Stimulated activated effector memory CD8-positive, alpha-beta T cell treated with anti-CD3 and anti-CD28 coated beads, Interleukin-12 subunit alpha, Interleukin-12 subunit beta, amount 100 ng/mL, for 72 hours (primary cell): Measurements from ENCODE around the gene VAMP5.
"Not testable (repeated sequence)": the region's sequence is repeated elsewhere in the genome, so short reads cannot be mapped to it uniquely, and the experiment has no call there.

Experiments used
- ATAC-seq: fragments of 150-1000 bp; cut with Tn5 transposase; 2 replicates; pipeline ENCODE4 v1.10.0; 2021
- DNase-seq, 2 donors: peaks; one replicate each; pipeline ENCODE4 v3.0.0; 2021 to 2022; ENCODE audit warnings: low spot score in 2 of 2
- H3K27ac Mint-ChIP-seq: one replicate; pipeline ENCODE4 v1.8.0; 2022; ENCODE audit warnings: mild to moderate bottlenecking, mixed read lengths
- H3K36me3 Mint-ChIP-seq: one replicate; pipeline ENCODE4 v1.8.0; 2022; ENCODE audit warnings: mild to moderate bottlenecking, mixed read lengths
- H3K4me1 Mint-ChIP-seq: one replicate; pipeline ENCODE4 v1.8.0; 2022; ENCODE audit warnings: mixed read lengths
- H3K4me3 Mint-ChIP-seq: one replicate; pipeline ENCODE4 v1.8.0; 2022; ENCODE audit warnings: mild to moderate bottlenecking, mixed read lengths
- H3K9me3 Mint-ChIP-seq: one replicate; pipeline ENCODE4 v1.8.0; 2022; ENCODE audit warnings: mixed read lengths

Gene VAMP5

DNA sequence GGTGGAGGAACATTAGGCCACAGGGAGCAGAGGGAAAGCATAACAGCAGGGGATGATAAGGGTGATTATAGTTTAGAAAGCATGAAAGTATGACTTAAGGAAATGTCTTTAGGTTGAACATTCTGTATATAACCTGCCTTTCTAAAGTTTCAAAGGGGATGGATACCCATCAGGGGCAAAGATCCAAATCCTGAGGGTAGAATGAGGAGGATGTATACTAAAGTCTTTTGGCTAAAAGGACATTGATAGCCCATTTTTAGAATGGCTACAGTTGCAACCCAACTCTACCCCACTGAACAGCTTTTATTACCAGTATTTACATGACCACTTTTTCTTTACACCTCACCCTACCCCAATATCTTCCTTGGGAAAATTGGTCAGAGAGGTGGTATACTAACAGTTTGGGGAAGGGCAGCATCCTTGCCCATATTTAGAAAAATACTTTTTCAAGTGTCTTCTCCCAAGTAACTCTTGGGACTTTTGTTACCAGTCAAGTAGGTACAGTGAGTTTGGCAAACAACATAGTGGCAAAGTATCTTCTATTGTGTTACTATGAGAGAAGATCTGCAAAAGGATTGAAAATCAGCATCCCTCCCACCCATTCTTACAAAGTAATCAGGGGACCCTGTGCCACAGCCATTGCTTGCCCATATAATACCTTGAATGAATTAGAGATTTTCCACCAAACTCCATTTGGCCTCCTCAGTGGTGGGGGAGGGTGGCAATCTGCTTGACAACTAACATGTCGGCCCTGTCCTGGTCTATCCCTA, 37.0 kb upstream of the VAMP5 start:
- Mint-ChIP-seq H3K4me1 (peaks cover 17% of the 10 kb centered on the region), H3K9me3 (no peaks in the 10 kb centered on the region), H3K27ac (peak overlapping the region; percentile 77), H3K4me3 (no peak overlapping the region), H3K36me3 (peaks cover 96% of the 10 kb centered on the region)
- ATAC-seq (no peak), DNase-seq (no peak)

- Mint-ChIP-seq H3K36me3 (peaks cover 95% of the 10 kb centered on the region), H3K27ac (peak overlapping the region; percentile 77), H3K9me3 (no peaks in the 10 kb centered on the region), H3K4me3 (no peak overlapping the region), H3K4me1 (peaks cover 10% of the 10 kb centered on the region)
- no peak for ATAC-seq
- no peak for DNase-seq
Measured at GRCh38 chr2:85547859-85548607, 36.2 kb upstream of the VAMP5 start.

DNA sequence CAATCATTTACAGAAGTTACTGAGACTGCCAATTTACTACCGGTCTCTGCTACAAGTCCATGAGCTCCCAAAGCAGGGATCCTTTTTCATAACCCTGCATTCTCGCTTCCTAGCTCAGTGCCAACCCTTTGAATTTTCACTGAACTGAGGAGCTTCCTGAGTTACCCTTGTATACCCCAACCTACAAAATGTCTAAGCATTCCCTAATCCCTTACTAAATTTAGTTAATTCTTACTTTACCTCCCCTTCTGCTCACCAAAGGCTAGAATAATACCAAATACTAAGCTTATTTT, 35.7 kb upstream of the VAMP5 start:
- Mint-ChIP-seq H3K36me3 (peaks cover 95% of the 10 kb centered on the region), H3K4me1 (peaks cover 7% of the 10 kb centered on the region), H3K4me3 (no peak overlapping the region), H3K27ac (peak overlapping the region; percentile 77), H3K9me3 (no peaks in the 10 kb centered on the region)
- no peak for DNase-seq
- ATAC-seq, result no peak

GRCh38 chr2:85549095-85549494, 35.1 kb upstream of the VAMP5 start:
- H3K36me3 Mint-ChIP-seq, result peaks cover 95% of the 10 kb centered on the region
- H3K4me1 Mint-ChIP-seq, result peaks cover 5% of the 10 kb centered on the region
- ATAC-seq (no peak), DNase-seq (no peak)
- no peak overlapping the region for H3K4me3 Mint-ChIP-seq
- H3K9me3 Mint-ChIP-seq, result no peaks in the 10 kb centered on the region
- peak overlapping the region; percentile 77 for H3K27ac Mint-ChIP-seq

DNA sequence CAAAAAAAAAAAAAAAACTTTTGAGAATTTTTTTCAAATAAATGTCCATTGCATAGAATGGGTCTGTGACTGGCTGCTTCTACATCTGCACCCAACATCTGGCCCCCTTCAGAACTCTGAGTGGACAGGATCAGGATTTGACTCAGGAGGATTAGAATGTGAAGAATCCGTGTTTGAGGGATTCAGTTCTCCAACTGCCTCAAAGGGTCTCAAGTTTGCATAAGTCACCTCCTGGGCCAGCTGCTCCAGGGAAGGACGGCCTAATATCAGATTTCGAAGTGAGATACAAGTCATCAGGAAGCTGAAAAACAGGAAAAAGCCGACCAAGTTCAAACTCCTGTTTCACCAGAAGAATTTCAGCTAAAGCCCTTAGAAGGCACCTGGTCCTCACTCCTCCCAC, 34.4 kb upstream of the VAMP5 start:
- Mint-ChIP-seq H3K9me3 (no peaks in the 10 kb centered on the region), H3K36me3 (peaks cover 95% of the 10 kb centered on the region), H3K4me1 (no peaks in the 10 kb centered on the region), H3K27ac (peak overlapping the region; percentile 50), H3K4me3 (no peak overlapping the region)
- DNase-seq (no peak), ATAC-seq (no peak)

GRCh38 chr2:85550486-85550885, 33.7 kb upstream of the VAMP5 start:
- Mint-ChIP-seq H3K4me1 (no peaks in the 10 kb centered on the region), H3K27ac (peak overlapping the region; percentile 50), H3K36me3 (peaks cover 95% of the 10 kb centered on the region), H3K9me3 (no peaks in the 10 kb centered on the region), H3K4me3 (no peak overlapping the region)
- DNase-seq (no peak), ATAC-seq (no peak)

DNA sequence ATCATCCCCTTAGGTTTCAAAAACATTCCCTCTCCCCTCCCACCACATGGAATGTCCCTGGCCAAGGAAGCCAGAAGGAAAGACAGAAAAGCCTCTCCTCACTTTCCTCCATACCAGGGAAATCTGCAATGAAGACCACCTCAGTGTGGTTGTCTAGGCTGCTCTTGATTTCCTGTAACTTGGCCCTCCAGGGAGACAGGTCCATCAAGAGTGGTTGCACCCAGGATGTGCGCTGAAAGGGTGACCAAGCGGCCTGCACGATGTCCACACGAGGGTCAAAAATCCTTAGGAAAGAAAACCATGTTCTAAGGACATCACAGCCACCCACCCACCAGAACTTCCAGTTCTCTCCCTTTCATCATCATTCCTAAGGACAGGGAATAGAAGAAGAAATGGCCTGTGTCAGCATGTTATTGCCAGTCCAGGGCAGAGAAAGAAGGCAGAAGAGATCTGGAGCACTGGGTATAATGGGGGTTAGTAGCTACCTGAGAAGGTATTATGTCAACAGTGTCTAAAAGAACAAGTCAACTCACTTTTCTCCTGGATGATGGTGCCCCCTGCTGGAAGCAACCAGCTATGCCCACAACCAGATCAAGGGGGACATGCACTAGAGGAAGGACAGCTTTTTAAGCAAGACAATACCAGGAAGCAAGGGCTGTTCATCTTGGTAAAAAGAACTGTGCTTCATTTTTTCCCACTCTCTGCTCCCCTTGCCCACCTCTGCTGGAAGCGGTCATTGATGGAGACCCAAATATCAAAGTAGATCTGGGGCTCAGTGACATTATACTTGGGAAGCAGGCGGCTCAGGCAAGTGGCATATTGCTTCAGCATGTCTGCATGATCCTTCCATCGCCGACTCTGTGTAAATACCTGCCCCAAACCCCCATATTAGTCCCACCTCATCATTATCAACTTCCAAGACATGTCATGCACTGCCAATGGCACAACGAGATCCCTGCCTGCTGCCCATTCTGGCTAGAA, 32.2 kb upstream of the VAMP5 start:
- H3K4me3 Mint-ChIP-seq, result no peak overlapping the region
- ATAC-seq (peak; percentile 84), DNase-seq (peak; percentile 73 to 90)
- H3K4me1 Mint-ChIP-seq, result no peaks in the 10 kb centered on the region
- H3K36me3 Mint-ChIP-seq, result peaks cover 92% of the 10 kb centered on the region
- no peak overlapping the region for H3K27ac Mint-ChIP-seq
- no peaks in the 10 kb centered on the region for H3K9me3 Mint-ChIP-seq

- no peak overlapping the region for H3K27ac Mint-ChIP-seq
- no peak overlapping the region for H3K4me3 Mint-ChIP-seq
- no peaks in the 10 kb centered on the region for H3K9me3 Mint-ChIP-seq
- ATAC-seq (no peak), DNase-seq (no peak)
- H3K36me3 Mint-ChIP-seq, result peaks cover 92% of the 10 kb centered on the region
- no peaks in the 10 kb centered on the region for H3K4me1 Mint-ChIP-seq
Measured at GRCh38 chr2:85553184-85553583, 31.0 kb upstream of the VAMP5 start.

GRCh38 chr2:85554980-85555612, 29.1 kb upstream of the VAMP5 start:
- DNase-seq (no peak), ATAC-seq (no peak)
- peaks cover 8% of the 10 kb centered on the region for H3K4me1 Mint-ChIP-seq
- peak overlapping the region; percentile 8 for H3K27ac Mint-ChIP-seq
- no peaks in the 10 kb centered on the region for H3K9me3 Mint-ChIP-seq
- no peak overlapping the region for H3K4me3 Mint-ChIP-seq
- peaks cover 90% of the 10 kb centered on the region for H3K36me3 Mint-ChIP-seq

- H3K4me1 Mint-ChIP-seq, result peaks cover 19% of the 10 kb centered on the region
- no peaks in the 10 kb centered on the region for H3K9me3 Mint-ChIP-seq
- no peak for ATAC-seq
- DNase-seq, result no peak
- no peak overlapping the region for H3K4me3 Mint-ChIP-seq
- no peak overlapping the region for H3K27ac Mint-ChIP-seq
- H3K36me3 Mint-ChIP-seq, result peaks cover 77% of the 10 kb centered on the region
Measured at GRCh38 chr2:85557130-85557529, 27.1 kb upstream of the VAMP5 start.

- H3K9me3 Mint-ChIP-seq, result no peaks in the 10 kb centered on the region
- DNase-seq, result no peak
- no peak overlapping the region for H3K27ac Mint-ChIP-seq
- no peak for ATAC-seq
- H3K36me3 Mint-ChIP-seq, result peaks cover 68% of the 10 kb centered on the region
- H3K4me1 Mint-ChIP-seq, result peaks cover 24% of the 10 kb centered on the region
- H3K4me3 Mint-ChIP-seq, result no peak overlapping the region
Measured at GRCh38 chr2:85558160-85558559, 26.1 kb upstream of the VAMP5 start.

GRCh38 chr2:85560403-85560726, 23.9 kb upstream of the VAMP5 start:
- not testable (repeated sequence) for H3K9me3 Mint-ChIP-seq, DNase-seq, ATAC-seq
- peaks cover 24% of the 10 kb centered on the region for H3K4me1 Mint-ChIP-seq
- H3K27ac Mint-ChIP-seq, result peak overlapping the region; percentile 91
- H3K36me3 Mint-ChIP-seq, result peaks cover 46% of the 10 kb centered on the region
- peak overlapping the region; percentile 92 for H3K4me3 Mint-ChIP-seq

GRCh38 chr2:85560812-85561279, 23.4 kb upstream of the VAMP5 start:
- H3K36me3 Mint-ChIP-seq, result peaks cover 41% of the 10 kb centered on the region
- H3K9me3 Mint-ChIP-seq, result no peaks in the 10 kb centered on the region
- DNase-seq (no peak), ATAC-seq (peak; percentile 60)
- H3K4me3 Mint-ChIP-seq, result peak overlapping the region; percentile 92
- peak overlapping the region; percentile 91 for H3K27ac Mint-ChIP-seq
- H3K4me1 Mint-ChIP-seq, result peaks cover 24% of the 10 kb centered on the region

DNA sequence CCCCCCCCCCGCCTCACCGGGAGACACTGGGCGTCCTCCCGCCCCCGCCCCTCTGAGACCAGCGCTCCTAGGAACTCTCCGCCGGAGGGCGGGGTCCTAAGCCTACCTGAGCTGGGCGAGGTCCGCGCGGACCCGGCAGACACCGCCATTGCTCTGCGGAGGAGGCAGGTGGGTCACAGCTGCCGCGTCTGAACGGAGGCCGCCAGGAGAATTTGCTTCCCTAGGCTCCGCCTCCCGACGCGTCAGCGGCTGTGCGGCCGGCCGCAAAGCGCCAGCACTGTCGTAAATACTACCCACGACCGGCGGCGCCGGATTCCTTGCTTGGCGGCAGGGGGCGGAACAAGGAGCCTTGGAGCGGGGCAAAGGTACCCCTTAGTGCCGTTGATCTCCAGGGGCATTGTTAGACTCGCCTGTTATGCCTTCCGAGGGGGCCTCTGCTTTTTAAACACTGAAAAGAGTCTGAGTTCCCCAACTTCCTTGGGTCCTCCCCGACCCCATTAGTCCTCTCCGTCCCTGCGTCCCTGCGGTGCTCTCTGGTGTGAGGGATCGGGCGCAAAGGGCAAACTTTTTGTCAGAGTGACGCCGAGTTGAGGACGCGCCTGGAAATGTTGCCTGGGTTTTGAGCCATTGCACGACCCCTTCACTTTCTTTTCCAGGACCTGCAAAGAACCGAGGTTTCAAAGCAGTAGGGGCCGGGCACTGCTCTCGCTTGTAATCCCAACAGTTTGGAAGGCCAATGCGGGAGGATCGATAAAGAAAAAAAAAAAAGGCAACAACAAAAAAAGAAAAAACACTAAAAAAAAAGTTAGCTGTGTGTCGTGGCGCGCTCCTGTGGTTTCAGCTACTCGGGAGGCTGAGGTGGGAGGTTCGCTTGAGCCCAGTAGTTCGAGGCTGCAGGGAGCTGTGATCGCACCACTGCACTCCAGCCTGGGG, 22.7 kb upstream of the VAMP5 start, which contains the start of gene GGCX:
GGCX (minus strand) TSS at position 214 of the 933 bp plus-strand sequence; CDS start at position 149, 65 bp downstream.
- Mint-ChIP-seq H3K9me3 (no peaks in the 10 kb centered on the region), H3K27ac (peak within 1 kb of the TSS; percentile 91), H3K4me1 (peaks cover 24% of the 10 kb centered on the region), H3K36me3 (peaks cover 34% of the 10 kb centered on the region), H3K4me3 (peak within 1 kb of the TSS; percentile 92)
- DNase-seq (peak; percentile 74 to 92), ATAC-seq (peak; percentile 96)
